ACC112 (cell line): Measurements from ENCODE around the gene DNAH2.

Experiments used
- H2AFZ ChIP-seq: fragments of 200-600 bp; sonication (generic); one replicate; pipeline ENCODE4 v1.6.0; 2017; ENCODE audit warnings: antibody characterized with exemption, low read length; ENCODE audit not compliant: unreplicated experiment
- H3K27ac ChIP-seq: fragments of 200-600 bp; sonication (generic); 2 replicates; pipeline ENCODE4 v1.5.1; 2014; ENCODE audit warnings: low read depth, mild to moderate bottlenecking, antibody characterized with exemption, low read length, moderate library complexity
- H3K27me3 ChIP-seq: fragments of 200-600 bp; sonication (generic); 2 replicates; pipeline ENCODE4 v1.6.1; 2014; ENCODE audit warnings: mild to moderate bottlenecking, antibody characterized with exemption, low read length, moderate library complexity, mixed read lengths; ENCODE audit not compliant: insufficient read depth
- H3K36me3 ChIP-seq: fragments of 200-600 bp; sonication (generic); 2 replicates; pipeline ENCODE4 v1.6.1; 2016; ENCODE audit warnings: mild to moderate bottlenecking, antibody characterized with exemption, low read length, moderate library complexity, mixed read lengths; ENCODE audit not compliant: insufficient read depth
- H3K4me1 ChIP-seq: fragments of 200-600 bp; sonication (generic); one replicate; pipeline ENCODE4 v1.6.1; 2016; ENCODE audit warnings: low read length, mixed read lengths; ENCODE audit not compliant: insufficient read depth, unreplicated experiment, control insufficient read depth
- H3K4me3 ChIP-seq: fragments of 200-600 bp; sonication (generic); 2 replicates; pipeline ENCODE4 v1.5.1; 2014; ENCODE audit warnings: mild to moderate bottlenecking, low read depth, low read length
- H3K79me2 ChIP-seq: fragments of 200-600 bp; sonication (generic); one replicate; pipeline ENCODE4 v1.6.0; 2016; ENCODE audit warnings: low read length; ENCODE audit not compliant: control insufficient read depth, unreplicated experiment, insufficient read depth

DNAH2 gene

GRCh38 chr17:7754656-7755055 is 37.1 kb downstream of the DNAH2 start:
- peaks cover 15% of the 10 kb centered on the region for H3K4me1 ChIP-seq
- H3K4me3 ChIP-seq = no peak overlapping the region
- H3K27ac ChIP-seq = no peak overlapping the region
- no peaks in the 10 kb centered on the region for H3K79me2 ChIP-seq
- H3K27me3 ChIP-seq = no peaks in the 10 kb centered on the region
- no peaks in the 10 kb centered on the region for H3K36me3 ChIP-seq
- no peak overlapping the region for H2AFZ ChIP-seq

GRCh38 chr17:7755095-7755890 is 37.7 kb downstream of the DNAH2 start:
- no peak overlapping the region for H2AFZ ChIP-seq
- H3K4me3 ChIP-seq = no peak overlapping the region
- peaks cover 10% of the 10 kb centered on the region for H3K4me1 ChIP-seq
- H3K79me2 ChIP-seq = no peaks in the 10 kb centered on the region
- no peaks in the 10 kb centered on the region for H3K36me3 ChIP-seq
- H3K27me3 ChIP-seq = no peaks in the 10 kb centered on the region
- H3K27ac ChIP-seq = no peak overlapping the region

GRCh38 chr17:7756968-7757367 is 39.4 kb downstream of the DNAH2 start:
- no peaks in the 10 kb centered on the region for H3K36me3 ChIP-seq
- H3K79me2 ChIP-seq = no peaks in the 10 kb centered on the region
- H3K27ac ChIP-seq = no peak overlapping the region
- H3K4me3 ChIP-seq = no peak overlapping the region
- H2AFZ ChIP-seq = no peak overlapping the region
- no peaks in the 10 kb centered on the region for H3K4me1 ChIP-seq
- H3K27me3 ChIP-seq = no peaks in the 10 kb centered on the region

GRCh38 chr17:7763919-7764318 is 46.4 kb downstream of the DNAH2 start:
- H2AFZ ChIP-seq = no peak overlapping the region
- no peaks in the 10 kb centered on the region; the same call in 1 of the 2 replicates for H3K27me3 ChIP-seq

GRCh38 chr17:7767004-7767403 is 49.5 kb downstream of the DNAH2 start:
- Histone ChIP-seq H3K4me3 (no peak overlapping the region), H3K36me3 (no peaks in the 10 kb centered on the region), H3K79me2 (no peaks in the 10 kb centered on the region), H3K4me1 (no peaks in the 10 kb centered on the region), H2AFZ (no peak overlapping the region), H3K27me3 (no peaks in the 10 kb centered on the region; the same call in 1 of the 2 replicates), H3K27ac (no peak overlapping the region)

More at GRCh38 chr17:7763919-7764318, 46.4 kb downstream of the DNAH2 start:
- H3K27ac ChIP-seq = no peak overlapping the region
- no peaks in the 10 kb centered on the region for H3K36me3 ChIP-seq
- no peak overlapping the region for H3K4me3 ChIP-seq
- H3K79me2 ChIP-seq = no peaks in the 10 kb centered on the region
- no peaks in the 10 kb centered on the region for H3K4me1 ChIP-seq

GRCh38 chr17:7767405-7768021 is 50.0 kb downstream of the DNAH2 start:
- Histone ChIP-seq H3K36me3 (no peaks in the 10 kb centered on the region), H3K4me1 (no peaks in the 10 kb centered on the region), H3K4me3 (no peak overlapping the region), H3K27ac (no peak overlapping the region), H3K27me3 (no peaks in the 10 kb centered on the region; the same call in 1 of the 2 replicates), H2AFZ (no peak overlapping the region), H3K79me2 (no peaks in the 10 kb centered on the region)

GRCh38 chr17:7769854-7770253 is 52.3 kb downstream of the DNAH2 start:
- Histone ChIP-seq H3K27me3 (no peaks in the 10 kb centered on the region; the same call in 1 of the 2 replicates), H2AFZ (no peak overlapping the region), H3K4me3 (no peak overlapping the region), H3K79me2 (no peaks in the 10 kb centered on the region), H3K36me3 (no peaks in the 10 kb centered on the region), H3K4me1 (peaks cover 15% of the 10 kb centered on the region), H3K27ac (no peak overlapping the region)

- H3K4me3 ChIP-seq = no peak overlapping the region
- H3K27ac ChIP-seq = no peak overlapping the region
- H3K79me2 ChIP-seq = no peaks in the 10 kb centered on the region
- H3K36me3 ChIP-seq = no peaks in the 10 kb centered on the region
- no peaks in the 10 kb centered on the region for H3K27me3 ChIP-seq
- H2AFZ ChIP-seq = no peak overlapping the region
- H3K4me1 ChIP-seq = peaks cover 15% of the 10 kb centered on the region
Observed at GRCh38 chr17:7774055-7774521, 56.5 kb downstream of the DNAH2 start.

GRCh38 chr17:7775051-7775450 is 57.5 kb downstream of the DNAH2 start:
- H3K4me1 ChIP-seq = peaks cover 15% of the 10 kb centered on the region
- no peaks in the 10 kb centered on the region for H3K79me2 ChIP-seq
- no peak overlapping the region for H2AFZ ChIP-seq
- H3K36me3 ChIP-seq = no peaks in the 10 kb centered on the region
- H3K27ac ChIP-seq = no peak overlapping the region
- no peaks in the 10 kb centered on the region for H3K27me3 ChIP-seq
- H3K4me3 ChIP-seq = no peak overlapping the region

- Histone ChIP-seq H3K36me3 (no peaks in the 10 kb centered on the region), H3K27me3 (no peaks in the 10 kb centered on the region), H3K4me3 (no peak overlapping the region), H3K4me1 (peaks cover 15% of the 10 kb centered on the region), H3K79me2 (no peaks in the 10 kb centered on the region), H2AFZ (no peak overlapping the region), H3K27ac (no peak overlapping the region)
Observed at GRCh38 chr17:7777017-7777416, 59.5 kb downstream of the DNAH2 start.

GRCh38 chr17:7780736-7781135 is 63.2 kb downstream of the DNAH2 start:
- no peak overlapping the region for H3K4me3 ChIP-seq
- H3K4me1 ChIP-seq = no peaks in the 10 kb centered on the region
- H3K36me3 ChIP-seq = no peaks in the 10 kb centered on the region
- no peak overlapping the region for H3K27ac ChIP-seq
- no peak overlapping the region for H2AFZ ChIP-seq
- H3K27me3 ChIP-seq = no peaks in the 10 kb centered on the region
- H3K79me2 ChIP-seq = no peaks in the 10 kb centered on the region
